HG02981 (cell line): Measurements from ENCODE around the gene KCNJ15.

Source experiments
- ATAC-seq: cut with Tn5 transposase; IDR thresholded peaks from one replicate; pipeline ENCODE4 v1.9.1; 2021; ENCODE audit warnings: mild to moderate bottlenecking, moderate library complexity; ENCODE audit not compliant: unreplicated experiment

Gene KCNJ15

GRCh38 chr21:38325216-38325615 is 68.4 kb downstream of the KCNJ15 start:
- no peak for ATAC-seq

DNA sequence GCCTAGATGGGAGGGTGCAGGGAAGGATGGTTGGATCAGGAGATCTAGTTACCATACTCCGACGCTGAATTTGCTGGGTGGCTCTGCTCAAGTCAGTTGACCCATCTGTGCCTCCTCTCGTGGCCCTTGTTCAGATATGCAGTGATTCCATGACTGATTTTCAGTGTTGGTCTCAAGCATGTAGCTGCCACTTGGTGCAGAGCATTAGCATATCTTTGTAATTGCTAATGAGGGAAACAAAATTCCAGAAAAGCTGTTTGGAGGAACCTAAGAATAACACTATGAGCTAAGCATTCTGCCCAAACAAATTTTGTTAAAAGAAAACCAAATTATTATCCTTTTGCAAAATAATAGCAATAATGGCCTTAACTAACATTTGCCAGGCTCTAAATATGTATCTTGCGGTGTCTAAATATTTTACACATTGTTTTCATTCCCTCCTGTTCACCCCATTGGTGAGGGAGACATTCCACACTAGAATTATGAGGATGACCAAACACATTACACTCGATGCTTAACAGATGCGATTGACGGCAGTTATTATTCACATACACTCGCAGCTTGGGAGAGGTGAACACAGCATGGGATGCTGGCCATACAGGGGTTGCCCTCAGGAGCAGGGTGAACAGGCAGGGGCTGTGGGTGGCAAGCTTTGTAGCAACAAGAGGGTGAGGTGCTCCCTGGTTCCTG is 69.1 kb downstream of the KCNJ15 start:
- no peak for ATAC-seq

- ATAC-seq: no peak
Measured at GRCh38 chr21:38326429-38326828, 69.6 kb downstream of the KCNJ15 start.

DNA sequence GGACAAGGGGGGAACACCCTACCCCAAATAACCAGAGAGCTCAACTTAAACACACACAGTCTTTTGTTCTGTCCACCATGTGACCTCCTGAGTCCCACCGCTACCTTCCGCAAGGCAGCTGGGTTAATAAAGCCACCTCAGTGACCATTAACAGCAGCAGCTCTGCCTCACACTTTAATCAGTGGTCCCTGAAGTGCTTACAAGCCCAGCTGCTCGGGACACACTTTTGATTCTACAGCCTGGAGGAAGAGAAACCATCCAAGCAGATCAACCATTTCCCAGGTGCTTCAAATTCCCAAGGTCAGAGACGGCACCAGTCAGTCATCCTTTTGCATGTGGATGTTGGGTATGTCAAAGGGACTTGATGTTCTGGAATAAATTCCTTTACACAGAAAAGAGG is 70.1 kb downstream of the KCNJ15 start:
- no peak for ATAC-seq

DNA sequence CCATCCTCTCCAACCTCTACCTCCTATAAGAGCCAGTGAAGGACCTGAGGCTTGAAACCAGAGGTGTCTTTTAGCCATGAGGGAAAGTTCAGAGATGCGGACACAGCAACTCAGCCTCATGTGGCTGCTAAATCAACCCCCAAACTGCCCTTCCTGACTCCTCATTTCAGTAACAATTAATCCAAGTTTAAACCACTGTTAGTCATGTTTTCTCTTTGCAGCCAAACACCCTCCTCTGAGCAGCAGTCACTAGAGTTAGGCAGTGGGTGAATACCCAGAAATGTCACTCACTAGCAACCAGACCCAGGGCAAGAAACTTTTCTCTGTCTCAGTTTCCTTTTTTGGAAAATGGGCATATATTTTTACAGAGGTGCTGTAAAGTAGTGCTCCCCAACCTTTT is 71.2 kb downstream of the KCNJ15 start:
- ATAC-seq: no peak

DNA sequence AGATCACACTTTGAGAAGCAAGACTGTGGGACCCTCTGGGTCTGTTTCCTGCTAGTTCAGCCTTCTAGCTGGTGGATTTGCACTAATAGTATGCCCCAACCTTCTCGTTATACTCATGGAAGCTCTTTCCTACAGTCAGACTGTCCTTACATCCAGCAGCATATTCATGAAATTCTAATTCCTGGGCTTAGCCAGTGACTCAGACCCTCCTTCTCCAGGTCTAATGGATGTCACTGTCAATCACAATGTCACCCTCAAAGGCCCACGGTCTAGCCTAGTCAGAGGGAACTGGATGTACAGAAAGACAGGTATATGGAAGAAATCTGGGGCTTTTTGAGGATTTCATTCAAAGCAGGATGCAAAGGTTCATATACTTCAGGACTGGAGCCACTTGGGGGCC is 72.4 kb downstream of the KCNJ15 start:
- ATAC-seq: no peak

- ATAC-seq: no peak
Measured at GRCh38 chr21:38330666-38331065, 73.9 kb downstream of the KCNJ15 start.

GRCh38 chr21:38333301-38334272 is 76.8 kb downstream of the KCNJ15 start:
- ATAC-seq: no peak

- no peak for ATAC-seq
Measured at GRCh38 chr21:38334866-38335265, 78.1 kb downstream of the KCNJ15 start.

DNA sequence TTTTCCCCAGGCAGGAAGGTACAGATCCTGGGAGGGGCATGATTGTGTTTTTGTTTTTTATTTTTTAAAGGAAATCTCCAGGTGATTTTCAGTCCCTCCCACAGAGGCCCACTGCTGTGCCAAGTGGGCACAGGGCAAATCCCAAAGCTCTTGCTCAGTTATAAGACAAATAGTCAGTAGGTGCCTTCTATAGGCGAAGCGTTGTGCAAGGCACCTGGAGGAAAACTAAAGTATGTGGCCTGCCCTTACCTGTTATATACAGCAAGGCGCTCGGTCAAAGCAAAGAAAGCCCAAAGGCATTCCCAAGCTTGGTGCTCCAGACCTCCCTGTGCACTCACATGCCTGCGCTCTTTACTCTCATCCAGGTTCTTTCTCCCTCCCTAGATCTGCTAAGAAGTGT is 81.0 kb downstream of the KCNJ15 start:
- no peak for ATAC-seq

GRCh38 chr21:38340131-38340530 is 83.3 kb downstream of the KCNJ15 start:
- no peak for ATAC-seq

- ATAC-seq: no peak
Measured at GRCh38 chr21:38341546-38342012, 84.8 kb downstream of the KCNJ15 start.

DNA sequence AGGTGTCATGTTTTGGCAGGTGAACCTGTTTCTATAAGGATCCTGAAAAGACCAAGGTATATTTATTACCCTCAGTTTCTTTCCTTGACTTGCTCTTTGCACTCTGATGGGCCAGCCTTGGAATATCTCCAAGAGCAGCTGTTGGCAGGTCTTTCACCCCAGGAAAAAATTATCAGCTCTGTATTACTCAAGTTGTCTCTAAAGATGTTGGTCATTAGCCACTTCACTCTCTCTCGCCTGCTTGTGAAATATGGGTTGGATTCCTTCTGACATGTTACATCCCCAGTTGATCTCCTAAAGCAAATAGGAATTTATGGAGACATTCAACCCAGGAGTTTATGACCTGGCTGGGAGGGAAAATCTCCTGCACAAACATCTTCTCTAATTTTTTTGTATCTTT is 85.9 kb downstream of the KCNJ15 start:
- no peak for ATAC-seq

DNA sequence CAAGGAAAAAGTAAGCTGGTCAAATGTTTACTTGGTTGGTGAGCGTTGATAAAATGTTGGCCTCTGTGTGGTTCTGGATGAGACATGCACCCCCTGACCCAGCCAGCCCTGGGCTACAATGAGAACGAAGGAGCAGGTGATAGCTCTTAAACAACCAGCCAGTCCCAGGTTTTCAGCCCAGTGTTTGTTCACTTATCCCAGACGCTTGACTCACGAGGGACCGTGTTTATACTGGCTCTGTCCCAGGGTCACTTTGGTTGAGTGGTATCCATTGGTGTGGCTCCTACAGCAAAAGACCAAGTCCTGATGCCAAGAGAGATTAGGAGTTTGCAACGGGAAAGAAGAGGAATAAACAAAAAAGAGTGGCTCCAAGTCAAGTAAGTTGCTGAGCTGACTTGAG is 86.9 kb downstream of the KCNJ15 start:
- ATAC-seq: no peak

- ATAC-seq: no peak
Measured at GRCh38 chr21:38346286-38346685, 89.5 kb downstream of the KCNJ15 start.

- no peak for ATAC-seq
Measured at GRCh38 chr21:38349111-38349746, 92.4 kb downstream of the KCNJ15 start.

DNA sequence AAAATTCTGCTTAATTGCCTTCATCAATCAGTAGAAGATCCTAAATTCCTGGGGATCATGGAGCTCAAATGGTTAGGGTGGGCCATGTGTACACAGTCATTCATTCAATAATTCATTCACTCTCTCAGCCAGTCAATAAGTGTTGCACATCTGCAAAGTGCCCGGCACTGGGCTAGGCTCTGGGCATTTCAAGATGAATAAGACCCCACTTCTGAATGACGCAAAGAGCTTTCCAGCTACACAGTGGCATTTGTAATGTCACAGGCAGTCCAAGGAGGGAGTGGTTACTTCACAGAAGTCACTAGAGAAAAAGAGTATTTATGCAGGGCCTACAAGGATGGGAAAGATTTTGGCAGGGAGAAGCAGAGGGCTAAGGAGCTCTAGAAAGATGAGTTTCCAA is 93.2 kb downstream of the KCNJ15 start:
- no peak for ATAC-seq

GRCh38 chr21:38350684-38351083 is 93.9 kb downstream of the KCNJ15 start:
- no peak for ATAC-seq

- ATAC-seq: no peak
Measured at GRCh38 chr21:38351176-38351959, 94.6 kb downstream of the KCNJ15 start.

DNA sequence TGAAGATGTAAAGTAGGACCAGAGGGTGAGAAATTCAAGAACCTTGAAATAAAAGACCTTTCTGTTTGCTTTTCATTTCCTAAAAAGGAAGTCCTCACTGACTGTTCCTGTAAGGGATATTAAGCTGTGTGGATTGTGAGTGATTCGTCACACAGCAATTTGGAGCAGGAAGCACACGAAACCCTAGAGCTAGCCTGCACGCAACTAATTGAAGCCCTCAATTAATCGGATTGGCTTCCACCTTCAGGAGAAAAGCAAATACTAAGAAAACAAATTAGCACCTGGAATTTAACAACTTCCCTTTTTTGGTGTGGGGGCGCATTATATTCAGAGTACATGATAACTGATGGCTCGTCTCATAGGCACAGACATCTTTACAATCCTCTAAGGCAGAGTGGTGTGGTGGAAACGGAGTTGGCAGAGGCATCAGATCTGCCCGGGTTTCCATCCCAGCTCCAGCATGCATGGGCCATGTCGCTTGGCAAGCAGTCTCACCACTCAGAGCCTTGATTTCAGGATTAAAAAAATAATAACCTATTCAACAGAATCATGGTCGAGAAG is 95.2 kb downstream of the KCNJ15 start:
- no peak for ATAC-seq
